Iris pigment epithelial cell (primary cell): ENCODE measurements around the gene ETV3.

ENCODE experiments used
- DNase-seq: peaks from one replicate; pipeline ENCODE4 v3.0.0-alpha.2; 2011; ENCODE audit warnings: low read depth

The ETV3 gene

DNA sequence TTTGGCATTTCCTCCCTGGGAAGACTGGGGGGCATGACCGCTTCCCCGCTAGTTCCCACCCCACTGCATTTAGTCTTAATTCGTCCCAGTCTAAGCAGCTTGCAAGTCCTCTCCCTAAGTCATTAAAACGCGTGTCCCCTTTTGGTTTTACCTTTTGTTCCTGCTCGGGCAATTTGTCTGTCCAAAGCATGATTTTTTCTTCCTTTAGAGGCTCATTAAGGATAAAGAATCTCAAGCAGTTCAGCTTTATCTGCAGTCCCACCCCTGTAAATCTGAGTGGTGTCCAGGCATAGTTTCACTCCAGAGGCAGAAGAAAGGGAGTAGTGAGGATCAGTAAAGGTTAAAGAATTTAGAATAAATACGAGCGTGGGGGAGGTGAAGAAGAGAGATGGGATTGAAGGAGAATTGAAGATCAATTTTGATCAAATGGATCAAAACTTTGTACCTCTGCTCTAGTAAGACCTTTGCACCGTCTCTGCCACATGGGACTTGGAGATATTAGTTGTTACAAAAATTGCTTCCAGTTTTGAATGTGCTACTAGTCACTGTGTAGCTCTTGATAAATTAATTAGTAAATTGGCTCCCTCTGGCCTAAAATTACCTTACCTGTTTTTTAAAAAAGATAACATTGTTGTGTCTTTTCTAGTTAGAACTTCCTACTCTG lies 989 bp upstream of the ETV3 start:
- peak; percentile 80 for DNase-seq

GRCh38 chr1:157137408-157138219 lies 581 bp downstream of the ETV3 start:
- DNase-seq = peak; percentile 26

DNA sequence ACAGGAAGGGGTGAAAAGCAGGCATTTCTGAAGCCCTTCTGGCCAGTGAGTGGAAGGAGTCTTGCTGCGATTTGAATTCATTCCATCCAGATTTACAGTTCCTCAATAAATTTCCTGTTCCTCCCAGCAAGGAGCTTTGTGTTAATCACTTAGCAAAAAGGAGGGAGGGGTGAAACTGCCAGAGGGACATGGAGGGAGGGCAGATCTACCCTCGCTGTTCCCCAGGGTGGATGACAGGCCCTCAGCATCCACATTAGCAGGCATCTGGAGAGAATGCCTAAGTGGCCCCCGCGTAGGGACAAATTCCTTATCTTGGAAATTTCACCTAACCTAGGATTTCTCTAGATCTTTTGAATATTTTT lies 1.2 kb downstream of the ETV3 start:
- no peak for DNase-seq

GRCh38 chr1:157136133-157136532 lies 2.1 kb downstream of the ETV3 start:
- no peak for DNase-seq

GRCh38 chr1:157135646-157136045 lies 2.5 kb downstream of the ETV3 start:
- DNase-seq = peak; percentile 32

- DNase-seq = no peak
Observed at GRCh38 chr1:157135070-157135469, 3.1 kb downstream of the ETV3 start.

- DNase-seq = no peak
Observed at GRCh38 chr1:157134442-157134841, 3.8 kb downstream of the ETV3 start.

GRCh38 chr1:157133426-157133825 lies 4.8 kb downstream of the ETV3 start:
- no peak for DNase-seq

DNA sequence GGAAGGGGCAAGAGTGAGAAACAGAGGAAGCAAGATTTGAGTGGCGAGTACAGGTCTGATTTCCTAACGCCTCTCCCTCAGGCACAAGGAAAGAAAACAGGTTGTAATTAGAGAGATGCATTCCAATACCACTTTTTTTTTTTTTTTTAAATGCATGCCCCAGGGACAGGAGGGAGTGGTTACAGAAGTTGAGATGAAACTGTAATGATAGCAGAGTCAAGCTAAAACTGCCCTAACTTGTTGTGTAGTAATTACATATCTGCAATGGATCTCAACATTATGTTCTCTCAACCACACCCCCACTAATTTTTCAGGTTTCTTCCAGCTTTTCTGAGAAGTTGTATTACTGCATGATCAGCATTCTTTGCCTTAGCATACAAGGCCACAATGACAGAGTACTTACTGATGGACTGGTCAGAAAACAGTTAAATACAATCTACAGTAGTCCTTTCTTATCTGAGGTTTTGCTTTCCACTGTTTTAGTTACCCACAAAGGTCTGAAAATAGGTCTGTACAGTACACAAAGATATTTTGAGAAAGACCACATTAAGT lies 5.5 kb downstream of the ETV3 start:
- DNase-seq = no peak

DNA sequence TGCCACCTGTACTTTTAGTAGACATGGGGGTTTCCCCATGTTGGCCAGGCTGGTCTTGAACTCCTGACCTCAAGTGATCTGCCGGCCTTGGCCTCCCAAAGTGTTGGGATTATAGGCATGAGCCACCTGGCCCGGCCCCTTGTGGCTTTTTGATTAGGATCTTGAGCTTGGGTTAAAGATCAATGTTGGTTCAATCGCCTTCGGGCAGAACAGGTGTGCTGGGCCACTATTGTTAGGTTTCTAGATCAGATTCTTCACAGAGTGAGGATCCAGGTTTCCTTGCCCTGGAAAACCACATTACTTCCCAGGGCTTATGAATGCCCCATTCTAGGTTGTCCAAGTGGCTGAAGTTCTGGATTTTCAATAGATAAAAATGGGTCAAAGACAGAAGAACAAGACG lies 6.1 kb downstream of the ETV3 start:
- DNase-seq = no peak

DNA sequence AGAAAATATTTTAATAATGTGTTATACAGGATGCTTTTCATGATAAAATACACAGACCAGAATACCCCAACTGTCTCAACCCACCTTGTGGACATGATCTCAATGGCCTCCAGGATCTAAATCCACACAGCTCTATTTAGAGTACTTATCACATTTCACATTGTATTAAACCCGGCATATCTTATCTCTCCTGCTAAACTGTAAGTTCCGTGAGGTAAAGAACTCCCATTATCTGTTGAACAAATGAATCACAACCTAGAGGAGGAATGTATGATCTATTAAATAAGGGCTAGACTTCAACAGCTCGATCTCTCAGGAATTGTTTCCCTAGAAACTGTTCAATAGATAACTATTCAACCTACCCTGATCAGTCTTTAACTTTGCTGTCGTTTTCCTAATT lies 6.9 kb downstream of the ETV3 start:
- no peak for DNase-seq

DNA sequence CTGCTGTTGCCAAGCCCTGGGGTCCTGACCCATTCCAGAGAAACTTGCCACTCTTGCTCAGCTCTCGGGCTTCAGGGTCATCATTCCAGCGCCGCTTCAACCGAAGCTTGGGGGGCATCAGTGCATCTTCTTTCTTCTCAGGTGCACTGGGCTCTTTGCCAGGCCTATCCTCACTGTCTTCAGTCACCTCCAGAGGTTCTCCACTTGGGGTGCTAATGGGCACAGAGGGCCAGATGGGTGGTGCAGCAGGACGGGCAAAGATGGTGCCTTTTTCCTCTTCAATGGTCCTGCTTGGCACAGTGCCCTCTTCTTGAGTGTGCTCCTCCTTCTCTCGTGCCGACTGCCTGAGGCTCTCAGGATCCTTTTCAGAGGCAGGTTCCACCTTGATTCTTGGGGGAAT lies 13.3 kb downstream of the ETV3 start:
- no peak for DNase-seq

GRCh38 chr1:157119448-157119847 lies 18.7 kb downstream of the ETV3 start:
- no peak for DNase-seq

GRCh38 chr1:157119008-157119407 lies 19.2 kb downstream of the ETV3 start:
- no peak for DNase-seq

GRCh38 chr1:157117527-157118057 lies 20.6 kb downstream of the ETV3 start:
- DNase-seq = no peak

DNA sequence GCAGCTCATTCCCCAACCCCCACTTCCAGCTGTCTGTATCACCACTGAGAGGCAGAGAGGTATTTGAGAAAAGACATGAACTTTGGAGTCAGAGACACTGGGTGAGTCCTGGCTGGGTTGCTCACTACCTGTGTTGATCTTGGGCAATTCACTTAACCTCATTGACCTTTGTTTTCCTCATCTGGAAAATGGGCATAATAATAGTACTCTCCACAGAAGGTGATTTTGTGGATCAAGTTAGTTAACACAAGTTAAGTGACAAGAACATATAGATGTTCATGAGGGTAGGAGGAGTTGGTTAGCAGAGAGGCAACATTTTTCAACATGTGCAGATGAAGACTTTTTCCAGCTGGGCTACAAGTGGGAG lies 21.5 kb downstream of the ETV3 start:
- no peak for DNase-seq

DNA sequence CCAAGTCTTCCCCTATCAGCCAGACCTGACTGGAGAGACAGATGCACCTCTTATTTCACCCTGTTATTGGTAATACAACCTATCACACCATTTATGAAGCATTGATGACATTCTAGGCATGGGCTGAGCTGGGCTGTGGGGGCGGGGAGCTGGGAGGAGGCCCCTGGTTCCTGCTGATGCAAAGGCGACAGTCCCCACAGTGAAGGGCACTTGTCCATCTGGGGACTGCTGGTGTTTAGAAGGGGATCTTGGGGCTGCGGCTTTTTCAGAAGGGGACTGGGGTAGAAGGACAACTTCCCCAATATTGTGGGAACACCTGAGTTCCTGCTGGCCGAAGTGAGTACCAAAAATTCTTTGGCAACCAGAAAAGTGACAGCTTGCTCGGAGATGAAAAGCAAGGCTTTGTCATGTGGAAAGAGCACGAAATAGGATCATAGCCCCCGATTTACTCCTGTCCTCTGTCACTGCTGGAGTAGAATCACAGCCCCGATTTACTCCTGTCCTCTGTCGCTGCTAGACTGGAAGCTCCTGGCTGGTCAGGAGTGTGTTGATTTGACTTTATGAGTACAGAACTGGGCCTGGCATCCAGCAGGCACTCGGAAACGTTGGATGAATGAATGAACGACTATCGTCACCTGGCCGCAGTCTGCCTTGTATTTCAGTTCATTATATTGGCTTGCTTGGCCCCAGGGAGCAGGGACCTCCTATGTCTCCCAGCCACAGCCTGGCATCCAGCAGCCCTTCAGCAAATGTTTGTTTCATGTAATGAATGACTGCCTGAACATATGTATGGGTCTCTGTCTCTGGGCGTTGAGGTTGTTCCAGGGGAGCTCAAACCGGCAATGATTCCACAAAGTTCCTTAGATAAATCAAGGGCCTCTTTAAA lies 22.1 kb downstream of the ETV3 start:
- no peak for DNase-seq

DNA sequence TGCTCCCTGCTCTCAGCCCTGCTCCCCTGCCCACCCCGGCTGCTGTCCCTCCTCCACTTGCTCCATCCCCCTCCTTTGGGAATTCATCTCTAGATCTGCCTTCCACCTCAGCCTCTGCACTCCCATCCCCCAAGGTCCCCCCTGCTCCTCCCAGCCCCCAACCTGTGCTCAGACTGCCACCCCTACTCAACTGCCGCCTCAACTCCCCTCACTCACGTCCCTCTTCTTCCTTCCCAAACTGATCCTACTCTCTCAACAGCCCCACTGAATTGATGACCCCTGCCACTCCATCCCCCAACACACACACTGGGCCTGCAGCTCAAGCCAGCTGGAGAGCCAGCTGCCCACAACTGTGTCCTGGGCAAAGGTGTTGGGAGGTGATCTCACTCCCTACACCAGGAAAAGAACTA lies 22.8 kb downstream of the ETV3 start:
- DNase-seq = no peak

DNA sequence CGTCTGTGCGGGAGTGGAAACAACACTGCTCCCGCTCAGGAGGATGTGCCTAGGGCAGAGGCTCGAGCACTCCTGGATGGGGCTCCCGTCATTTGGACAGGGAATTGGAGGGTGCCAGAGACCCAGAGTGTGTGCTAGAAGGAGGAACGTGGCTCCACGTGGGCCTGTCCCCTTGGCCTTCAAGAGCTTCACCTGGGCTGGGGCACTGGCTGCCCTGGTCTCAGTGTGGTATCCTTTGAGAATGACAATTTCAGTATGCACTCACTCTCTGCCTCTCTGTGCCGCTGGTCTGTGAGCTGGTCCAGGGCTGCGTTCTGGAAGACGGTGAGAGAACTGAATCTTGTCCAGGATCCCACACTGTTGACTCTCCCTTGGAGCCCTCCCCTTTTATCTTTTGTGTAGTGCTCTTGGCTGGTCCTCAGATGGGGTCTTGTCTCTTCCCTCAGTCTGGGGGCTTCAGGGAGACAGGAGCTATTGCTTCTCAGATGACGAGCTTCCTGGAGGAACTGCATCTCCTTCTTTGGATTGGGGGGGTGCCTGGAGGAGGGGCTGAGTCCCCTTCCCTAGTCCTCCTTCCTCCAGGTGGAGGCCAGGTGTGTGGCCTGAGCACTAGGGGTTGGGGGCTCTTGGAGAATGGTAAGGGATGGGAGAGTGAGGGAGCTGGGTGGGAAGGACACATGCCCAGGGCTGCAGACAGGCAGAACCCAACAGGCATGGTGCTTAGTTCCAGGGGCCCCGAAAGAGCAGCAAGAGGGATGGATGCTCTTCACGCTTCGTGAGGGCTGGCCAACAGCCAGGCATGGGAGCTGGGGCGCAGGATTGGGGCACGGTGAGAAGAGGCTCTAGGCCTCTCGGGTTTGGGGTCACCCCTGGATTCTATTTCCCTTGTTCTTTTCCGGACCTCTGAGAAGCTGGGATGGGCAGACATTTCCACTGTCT lies 23.7 kb downstream of the ETV3 start:
- DNase-seq = no peak

DNA sequence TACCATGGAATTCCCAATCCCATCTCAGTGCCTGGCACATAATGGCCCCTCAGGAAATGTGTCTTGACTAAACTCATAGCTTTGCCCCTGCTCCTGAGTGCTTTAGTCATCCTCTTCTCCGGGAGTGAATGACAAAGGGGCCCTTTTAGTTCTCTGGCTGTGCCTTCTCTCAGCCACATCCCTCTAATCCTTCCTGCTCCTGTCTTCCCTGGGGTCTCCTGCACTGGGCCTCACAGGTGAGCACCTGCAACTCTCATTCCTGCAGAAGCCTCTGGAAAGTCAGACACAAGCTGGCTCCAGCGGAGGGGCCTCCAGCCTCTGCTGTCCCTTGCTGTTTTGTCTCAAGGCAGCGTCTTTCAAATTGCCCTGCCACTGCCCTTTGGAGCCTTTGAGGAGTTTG lies 24.6 kb downstream of the ETV3 start:
- DNase-seq = no peak

DNA sequence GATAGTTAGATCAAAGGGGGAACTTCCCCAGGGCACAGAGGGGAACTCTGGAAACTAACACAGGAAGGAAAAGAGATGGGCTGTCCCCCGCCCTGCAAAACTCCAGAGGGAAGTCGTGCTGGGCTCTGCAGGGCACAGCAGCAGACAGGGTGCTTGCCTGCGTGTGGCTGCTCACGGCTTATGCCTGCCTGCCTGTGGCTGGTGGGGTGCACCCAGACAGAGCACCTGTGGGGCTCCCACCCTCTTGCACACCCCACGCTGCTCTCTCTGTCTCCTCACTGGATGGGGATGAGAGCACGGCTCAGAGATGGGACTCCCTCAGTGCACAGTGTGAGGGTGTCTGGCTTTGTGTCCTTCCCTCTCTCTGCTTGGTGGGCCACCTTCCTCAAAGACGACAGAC lies 25.1 kb downstream of the ETV3 start:
- DNase-seq = no peak
